HG02885 (cell line): ENCODE measurements around the gene HOMER3.
"Not testable (repeated sequence)": the region's sequence is repeated elsewhere in the genome, so short reads cannot be mapped to it uniquely, and the experiment has no call there.

ENCODE experiments used
- ATAC-seq: cut with Tn5 transposase; IDR thresholded peaks from one replicate; pipeline ENCODE4 v1.9.1; 2021; ENCODE audit warnings: mild to moderate bottlenecking; ENCODE audit not compliant: unreplicated experiment, poor library complexity

Gene HOMER3

GRCh38 chr19:18928018-18928805, 12.8 kb downstream of the HOMER3 start:
- ATAC-seq, result no peak

GRCh38 chr19:18924684-18925213, 16.3 kb downstream of the HOMER3 start:
- no peak for ATAC-seq

- ATAC-seq, result no peak
Measured at GRCh38 chr19:18922228-18922985, 18.6 kb downstream of the HOMER3 start.

DNA sequence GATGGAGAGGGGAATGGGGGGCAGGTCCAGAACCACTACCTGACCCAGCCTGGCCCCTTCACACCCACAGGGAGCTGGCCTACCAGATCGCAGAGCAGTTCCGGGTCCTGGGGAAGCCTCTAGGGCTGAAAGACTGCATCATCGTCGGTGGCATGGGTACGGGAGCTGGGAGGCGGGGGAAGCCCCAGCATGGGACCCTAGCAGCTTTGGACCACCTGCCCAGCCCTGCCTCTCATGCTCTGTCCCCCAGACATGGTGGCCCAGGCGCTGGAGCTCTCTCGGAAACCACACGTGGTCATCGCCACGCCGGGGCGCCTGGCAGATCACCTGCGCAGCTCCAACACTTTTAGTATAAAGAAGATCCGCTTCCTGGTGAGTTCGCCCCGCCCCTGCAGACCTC, 19.4 kb downstream of the HOMER3 start:
- ATAC-seq, result no peak

DNA sequence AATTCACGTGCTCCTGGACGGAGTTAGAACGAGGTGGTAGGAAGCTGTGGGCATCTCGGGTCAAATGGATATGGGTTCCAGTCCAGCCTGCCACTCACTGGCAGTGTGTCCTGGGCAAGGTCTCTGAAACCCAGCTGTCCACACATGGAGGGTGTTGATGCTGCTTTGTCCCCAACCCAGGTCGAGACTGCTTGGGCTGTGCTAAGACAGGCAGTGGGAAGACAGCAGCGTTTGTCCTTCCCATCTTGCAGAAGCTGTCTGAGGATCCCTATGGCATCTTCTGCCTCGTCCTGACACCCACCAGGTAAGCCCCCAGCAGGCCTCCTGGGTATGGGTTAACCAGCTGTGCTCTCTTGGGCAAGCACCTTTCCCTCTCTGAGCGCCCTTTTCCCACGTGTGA, 20.6 kb downstream of the HOMER3 start:
- ATAC-seq, result no peak

GRCh38 chr19:18919900-18920214, 21.2 kb downstream of the HOMER3 start:
- no peak for ATAC-seq

DNA sequence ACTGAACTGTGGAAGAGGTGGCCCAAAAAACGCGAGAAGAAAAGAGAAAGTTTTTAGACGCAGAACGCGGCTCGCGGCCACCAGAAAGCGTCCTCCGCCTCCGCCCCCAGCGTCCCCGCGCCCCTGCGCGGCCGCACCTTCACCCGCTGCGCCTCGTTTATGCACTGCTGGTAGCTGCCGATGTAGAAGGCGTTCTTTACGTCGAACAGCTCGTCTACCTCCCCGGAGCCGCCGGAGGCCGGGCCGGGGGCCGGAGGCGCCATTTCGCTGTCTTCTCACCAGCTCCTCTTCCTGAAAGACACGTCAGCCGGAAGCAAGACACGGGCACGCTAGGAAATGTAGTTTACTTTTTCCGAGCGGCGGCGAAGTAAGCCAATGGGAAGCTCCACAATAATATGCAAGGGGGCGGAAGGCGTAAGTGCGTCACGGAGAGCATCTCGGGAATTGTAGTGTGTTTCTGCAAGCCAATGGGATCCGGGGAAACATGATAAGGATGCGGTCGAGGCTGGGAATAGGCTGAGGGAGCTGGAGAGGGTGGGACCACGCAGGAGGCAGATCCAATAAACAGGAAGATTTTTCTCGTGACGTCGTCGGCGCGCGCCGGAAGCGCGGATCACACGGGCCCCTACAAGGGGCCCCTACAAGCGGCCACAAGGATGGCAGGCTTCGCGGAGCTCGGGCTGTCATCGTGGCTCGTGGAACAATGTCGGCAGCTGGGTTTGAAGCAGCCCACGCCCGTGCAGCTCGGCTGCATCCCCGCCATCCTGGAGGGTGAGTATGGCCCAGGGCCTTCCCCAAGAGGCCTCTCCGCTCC, 21.7 kb downstream of the HOMER3 start, which contains the start of the genes COPE and DDX49:
COPE (minus strand) TSS at position 302 of the 814 bp plus-strand sequence; CDS start at position 263, 39 bp downstream.
DDX49 (plus strand) TSS at position 630 of the 814 bp plus-strand sequence; CDS start at position 657, 27 bp downstream.
- ATAC-seq, result peak; percentile 95

DNA sequence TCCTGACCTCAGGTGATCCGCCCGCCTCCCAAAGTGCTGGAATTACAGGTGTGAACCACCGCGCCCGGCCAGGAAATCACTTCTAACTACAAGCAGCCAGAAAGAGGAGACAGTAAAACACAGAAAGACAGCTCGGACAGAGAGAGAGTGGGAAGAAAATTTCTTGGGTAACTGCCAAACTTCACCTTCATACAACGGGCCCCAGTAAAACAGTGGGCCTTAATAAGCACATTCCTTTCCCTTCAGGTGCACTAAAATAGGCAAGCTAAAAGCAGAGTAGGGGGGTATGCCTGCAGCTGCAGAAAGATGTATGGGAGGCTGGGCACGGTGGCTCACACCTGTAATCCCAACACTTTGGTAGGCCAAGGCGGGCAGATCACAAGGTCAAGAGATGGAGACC, 23.4 kb downstream of the HOMER3 start:
- not testable (repeated sequence) for ATAC-seq

DNA sequence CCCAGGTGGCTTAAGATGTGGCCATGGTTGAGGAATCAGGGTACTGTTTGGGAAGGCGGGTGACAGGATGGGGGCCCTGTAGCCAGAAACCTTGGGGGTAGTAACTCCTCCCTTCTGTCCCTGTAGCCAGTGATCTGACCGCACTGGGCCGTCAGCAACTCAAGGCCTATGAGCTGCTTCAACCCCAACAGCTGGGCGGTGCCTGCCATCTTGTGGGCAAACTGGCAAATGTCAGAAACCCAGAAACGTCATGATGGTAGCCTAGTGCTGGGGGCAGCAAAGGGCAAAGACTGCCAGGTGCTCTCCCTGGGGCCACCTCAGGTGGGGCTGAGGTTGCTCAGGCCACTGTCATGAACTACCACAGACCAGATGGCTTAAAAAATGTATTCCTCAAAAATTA, 25.4 kb downstream of the HOMER3 start:
- no peak for ATAC-seq

GRCh38 chr19:18913466-18913865, 27.6 kb downstream of the HOMER3 start:
- no peak for ATAC-seq

- ATAC-seq, result no peak
Measured at GRCh38 chr19:18912933-18913332, 28.1 kb downstream of the HOMER3 start.

GRCh38 chr19:18910801-18911436, 30.1 kb downstream of the HOMER3 start:
- ATAC-seq, result no peak

DNA sequence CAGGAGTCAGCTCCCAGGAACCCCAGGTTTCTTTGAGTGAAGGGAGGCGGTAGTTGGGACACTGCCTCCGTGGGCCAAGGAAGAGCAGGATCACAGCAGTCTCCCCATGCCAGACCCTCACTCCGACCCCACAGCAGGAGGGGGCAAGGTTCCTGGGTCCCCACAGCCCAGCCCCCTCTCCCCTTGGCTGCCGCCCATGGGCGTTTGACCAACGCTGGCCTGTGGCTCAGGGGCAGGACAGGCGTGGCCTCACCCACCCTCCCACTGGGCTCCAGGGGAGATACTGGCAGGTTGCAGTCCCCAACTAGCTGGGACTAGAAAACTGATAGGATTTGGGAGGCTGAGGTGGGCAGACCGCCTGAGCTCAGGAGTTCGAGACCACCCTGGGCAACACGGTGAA, 31.0 kb downstream of the HOMER3 start:
- no peak for ATAC-seq

DNA sequence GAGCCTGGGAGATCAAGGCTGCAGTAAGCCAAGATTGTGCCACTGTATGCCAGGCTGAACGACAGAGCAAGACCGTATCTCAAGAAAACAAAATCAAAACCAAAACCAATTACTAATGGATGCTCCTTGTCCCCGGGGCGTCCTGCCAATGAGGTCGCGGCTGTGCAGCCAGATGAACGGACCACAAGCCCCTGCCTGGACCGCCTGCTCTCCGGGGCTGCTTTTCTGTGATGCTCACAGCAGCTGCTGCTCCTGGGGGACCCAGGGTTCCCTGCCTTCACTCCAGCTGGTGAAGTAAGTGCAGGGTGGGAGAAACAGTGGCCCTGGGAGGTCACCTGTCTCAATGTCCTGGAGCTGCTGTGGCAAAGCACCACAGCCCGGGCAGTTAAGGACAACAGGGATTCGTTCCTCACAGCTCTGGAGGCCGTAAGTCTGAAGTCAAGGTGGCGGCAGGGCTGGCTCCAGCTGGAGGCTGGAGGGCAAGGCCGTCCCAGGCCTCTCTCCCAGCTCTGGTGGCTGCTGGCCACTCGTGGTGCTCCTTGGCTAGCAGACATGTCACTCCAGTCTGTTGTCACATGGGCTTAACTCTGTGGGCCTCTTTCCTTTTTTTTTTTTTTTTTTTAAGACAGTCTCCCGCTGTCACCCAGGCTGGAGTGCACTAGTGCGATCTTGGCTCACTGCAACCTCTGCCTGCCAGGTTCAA, 31.9 kb downstream of the HOMER3 start:
- ATAC-seq, result no peak

DNA sequence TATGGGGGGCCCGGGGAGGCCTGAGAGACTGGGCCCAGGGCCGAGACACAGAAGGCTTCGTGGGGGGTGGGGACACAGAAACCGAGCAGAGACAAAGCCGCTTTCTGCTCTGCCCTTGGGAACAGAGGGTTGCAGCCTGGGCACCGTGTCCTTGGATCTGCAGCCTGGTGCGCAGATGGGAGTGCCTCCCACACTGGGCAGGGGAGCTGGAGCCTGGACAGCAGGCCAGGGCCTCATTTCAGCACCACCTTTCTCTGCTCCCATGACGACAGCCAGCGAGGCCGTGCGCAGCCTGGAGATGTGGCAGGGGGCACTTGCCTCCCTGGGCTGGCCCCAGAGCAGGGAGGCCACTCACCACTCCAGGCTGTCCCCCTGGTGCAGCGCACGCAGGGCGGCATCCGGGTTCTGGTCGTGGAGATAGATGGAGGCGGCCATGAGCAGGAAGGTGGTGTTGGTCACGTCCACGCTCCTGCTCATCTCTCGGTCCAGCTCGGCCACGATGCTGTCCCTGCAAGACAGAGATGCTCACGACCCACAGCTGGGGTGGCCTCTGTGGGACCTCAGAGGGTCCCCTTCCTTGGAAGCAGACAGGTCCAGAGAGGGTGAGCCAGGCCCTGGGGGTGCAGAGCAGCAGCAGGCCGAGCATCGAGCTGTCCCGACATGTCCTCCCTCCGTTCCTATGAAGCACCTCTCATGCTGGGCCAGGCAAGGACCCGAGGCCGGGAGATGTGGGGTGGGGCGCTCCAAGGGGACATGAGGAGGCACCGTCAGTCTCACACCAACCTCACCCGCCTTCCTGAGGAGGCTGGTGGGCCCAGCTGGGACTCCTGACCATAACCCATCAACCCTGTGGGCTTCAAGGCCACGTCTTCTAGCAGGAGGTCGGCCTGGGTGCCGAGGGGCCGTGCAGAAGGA, 34.2 kb downstream of the HOMER3 start:
- no peak for ATAC-seq

GRCh38 chr19:18905513-18906236, 35.3 kb downstream of the HOMER3 start:
- no peak for ATAC-seq

- no peak for ATAC-seq
Measured at GRCh38 chr19:18905058-18905456, 36.0 kb downstream of the HOMER3 start.
